UCSD-AML1 (cell line): Measurements from ENCODE around the gene BBIP1.

Experiments used
- DNase-seq: peaks from one replicate; lab custom pipeline; 2025; ENCODE audit not compliant: unreplicated experiment; lab: John Stamatoyannopoulos, UW

The BBIP1 gene, protein sequence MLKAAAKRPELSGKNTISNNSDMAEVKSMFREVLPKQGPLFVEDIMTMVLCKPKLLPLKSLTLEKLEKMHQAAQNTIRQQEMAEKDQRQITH

DNA sequence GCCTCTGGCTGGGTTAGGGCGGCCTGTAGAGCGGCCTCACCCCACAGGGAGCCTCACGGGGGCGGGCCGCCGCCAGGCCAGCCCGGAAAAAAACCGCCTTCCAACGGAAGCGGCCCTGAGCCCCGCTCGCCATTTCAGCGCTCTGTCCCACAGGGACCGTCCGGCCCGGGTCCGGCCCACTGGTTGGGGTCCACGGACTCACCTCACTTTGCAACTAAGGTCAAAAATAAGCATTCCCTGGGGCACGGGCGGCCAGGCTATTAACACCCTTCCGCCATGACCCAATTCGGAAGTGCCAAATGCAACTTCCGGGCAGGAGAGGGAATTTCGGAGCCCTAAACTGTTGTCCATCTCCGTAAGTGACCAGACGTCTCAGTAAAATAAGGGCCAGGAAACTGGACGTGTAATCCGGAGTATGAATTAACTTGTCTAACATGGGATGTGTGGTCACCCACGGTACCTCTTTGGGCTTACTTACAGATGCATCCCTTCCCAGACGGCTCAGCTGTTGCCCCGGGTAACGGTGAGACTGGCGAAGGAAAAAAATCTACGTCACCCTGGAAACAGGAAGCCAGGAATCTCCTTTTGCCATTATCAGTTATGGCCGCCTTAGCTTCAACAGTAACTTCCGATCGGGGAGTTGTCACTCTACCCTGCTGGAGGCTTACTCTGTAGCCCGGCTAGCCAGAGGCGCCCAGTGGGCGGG is at the start of gene BBIP1:
BBIP1 (minus strand) TSS at position 538 of the 706 bp plus-strand sequence. CDS start 1,023 bp downstream, outside the sequence.
- DNase-seq, result peak; percentile 96

DNA sequence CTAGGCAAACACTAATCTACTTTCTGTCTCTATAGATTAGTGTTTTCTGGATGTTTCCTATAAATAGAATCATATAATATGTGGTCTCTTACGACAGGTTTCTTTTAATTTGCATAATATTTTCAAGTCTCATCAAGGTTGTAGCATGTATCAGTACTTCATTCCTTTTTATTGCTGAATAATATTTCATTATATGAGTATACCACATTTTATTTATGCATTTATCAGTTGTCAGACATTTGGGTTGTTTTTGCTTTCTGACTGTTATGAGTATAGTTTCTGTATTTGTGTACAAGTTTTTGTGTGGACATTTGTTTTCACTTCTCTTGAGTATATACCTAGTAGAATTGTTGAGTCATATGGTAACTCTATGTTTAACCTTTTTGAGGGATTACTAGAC is 48.7 kb upstream of the BBIP1 start:
- DNase-seq, result no peak

DNA sequence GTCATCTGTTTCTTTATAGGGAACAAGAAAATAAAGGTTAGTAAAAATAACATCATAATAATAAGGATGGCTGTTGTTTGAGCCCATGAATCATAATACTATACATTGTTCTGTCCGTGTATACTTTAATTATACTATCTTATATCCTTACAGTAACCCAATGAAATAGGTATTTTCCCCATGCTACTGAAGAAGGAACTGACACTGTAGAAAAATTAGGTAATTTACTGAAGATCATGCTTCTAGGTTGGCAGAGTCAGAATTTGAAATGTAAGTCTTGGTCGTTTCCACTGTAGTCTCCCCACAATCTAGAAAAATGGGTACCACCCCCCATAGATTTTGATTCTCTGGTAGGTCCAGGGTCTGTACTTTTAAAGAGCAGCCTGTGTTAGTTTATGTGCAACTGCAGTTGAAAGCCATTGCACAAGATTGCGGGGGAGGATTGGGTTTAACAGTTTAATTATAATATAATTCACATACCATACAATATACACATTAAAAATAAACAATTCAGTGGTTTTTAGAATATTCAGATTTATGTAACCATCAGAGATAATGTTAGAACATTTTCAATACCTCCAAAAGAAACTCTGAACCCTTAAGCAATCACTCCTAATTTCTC is 48.1 kb upstream of the BBIP1 start:
- no peak for DNase-seq

DNA sequence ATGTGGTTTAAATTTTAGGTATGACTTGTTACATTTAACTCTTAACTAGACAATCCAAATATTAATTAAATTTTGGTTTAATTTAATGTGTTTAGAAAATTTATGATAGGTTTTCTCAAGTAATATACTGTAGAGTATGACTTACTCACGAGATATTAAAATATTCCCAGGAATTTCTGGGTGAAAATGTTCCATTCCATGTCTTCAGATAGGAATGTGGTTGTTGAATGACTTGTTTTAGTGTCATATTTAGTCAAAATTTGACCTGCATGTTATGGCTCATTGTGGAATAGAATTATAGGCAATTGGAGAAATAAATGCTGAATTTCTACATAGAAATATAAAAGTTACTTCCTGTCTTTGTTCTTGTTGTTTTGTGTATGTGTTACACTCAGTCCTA is 47.2 kb upstream of the BBIP1 start:
- no peak for DNase-seq

DNA sequence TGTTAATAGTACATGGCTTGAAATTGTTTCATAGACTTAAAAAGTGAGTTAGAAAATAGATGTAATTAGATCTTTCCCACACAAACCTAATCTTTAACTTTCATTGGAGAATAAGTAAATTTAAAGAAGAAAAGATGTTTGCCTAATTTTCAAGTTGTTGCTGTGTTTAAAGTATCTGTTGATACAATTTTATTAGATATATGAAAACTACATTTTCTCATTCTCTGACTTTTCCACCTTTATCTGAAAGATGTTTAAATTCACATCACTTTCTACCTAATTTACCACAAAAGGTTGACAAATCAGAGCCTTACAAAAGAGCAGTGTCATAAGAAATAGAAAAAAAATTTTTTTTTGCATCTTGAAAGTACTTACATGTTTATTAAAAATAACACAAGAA is 46.2 kb upstream of the BBIP1 start:
- no peak for DNase-seq

DNA sequence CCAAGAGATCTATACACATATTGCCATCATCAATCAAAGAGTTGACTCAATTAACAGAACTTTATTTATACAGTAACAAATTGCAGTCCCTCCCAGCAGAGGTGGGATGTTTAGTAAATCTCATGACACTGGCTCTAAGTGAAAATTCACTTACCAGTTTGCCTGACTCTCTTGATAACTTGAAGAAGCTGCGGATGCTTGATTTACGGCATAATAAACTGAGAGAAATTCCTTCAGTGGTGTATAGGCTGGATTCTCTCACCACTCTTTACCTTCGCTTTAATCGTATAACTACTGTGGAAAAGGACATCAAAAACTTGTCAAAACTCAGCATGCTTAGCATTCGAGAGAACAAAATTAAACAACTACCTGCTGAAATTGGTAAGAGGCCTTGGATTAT is 45.7 kb upstream of the BBIP1 start:
- DNase-seq, result no peak

DNA sequence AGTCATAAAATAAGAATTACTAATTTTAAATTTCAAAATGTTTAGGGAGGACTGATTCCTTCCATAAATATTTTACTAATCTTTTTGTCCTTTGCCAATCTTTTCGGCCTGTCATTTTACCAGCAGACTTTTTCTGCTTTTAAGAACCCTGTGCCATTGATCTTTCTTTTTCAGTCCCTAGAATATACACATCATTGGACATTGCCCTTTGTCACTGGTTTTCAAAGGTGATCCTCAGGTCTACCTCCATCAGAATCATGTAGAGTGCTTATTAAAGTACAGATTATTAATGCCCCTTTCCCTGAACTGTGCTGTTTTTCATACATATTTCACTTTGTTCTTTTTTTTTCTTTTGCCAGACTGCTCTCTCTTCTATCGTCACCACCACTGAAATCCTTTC is 44.2 kb upstream of the BBIP1 start:
- DNase-seq, result no peak

DNA sequence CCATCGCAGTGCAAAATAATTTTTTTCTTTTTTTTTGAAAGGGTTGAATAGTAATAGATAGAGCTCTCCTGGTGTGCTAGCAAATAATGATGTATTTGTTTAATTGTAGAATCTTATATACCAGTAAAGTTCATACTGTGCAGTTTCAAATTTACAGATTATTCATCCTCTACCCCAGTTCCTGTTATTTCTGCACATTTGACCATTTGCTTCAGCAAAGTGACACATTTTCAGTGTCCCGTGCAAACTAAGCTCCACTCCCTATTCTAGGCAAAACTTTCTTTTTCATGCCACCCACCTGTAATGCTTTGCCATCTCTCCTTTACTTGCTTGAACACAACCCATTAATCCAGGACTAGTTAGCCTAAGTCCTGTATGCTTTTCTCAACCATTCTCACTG is 43.5 kb upstream of the BBIP1 start:
- no peak for DNase-seq

DNA sequence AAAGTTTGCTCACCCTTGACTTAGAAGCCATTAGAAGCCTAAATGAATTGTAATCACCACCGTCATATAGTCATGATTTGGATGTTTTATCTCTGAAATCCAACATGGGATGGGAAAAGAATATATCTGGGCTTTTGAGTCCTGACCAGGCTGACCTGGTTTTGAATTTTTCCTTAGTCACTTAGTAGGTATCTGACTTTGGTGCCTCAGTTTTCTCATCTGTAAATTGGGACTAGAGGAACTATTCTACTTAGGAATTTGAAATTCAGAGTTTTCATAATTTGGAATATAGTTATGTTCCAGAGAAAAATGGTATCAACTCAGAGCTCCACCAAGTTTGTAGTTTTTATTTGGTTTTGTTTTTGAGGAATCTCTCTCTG is 41.3 kb upstream of the BBIP1 start:
- no peak for DNase-seq

DNA sequence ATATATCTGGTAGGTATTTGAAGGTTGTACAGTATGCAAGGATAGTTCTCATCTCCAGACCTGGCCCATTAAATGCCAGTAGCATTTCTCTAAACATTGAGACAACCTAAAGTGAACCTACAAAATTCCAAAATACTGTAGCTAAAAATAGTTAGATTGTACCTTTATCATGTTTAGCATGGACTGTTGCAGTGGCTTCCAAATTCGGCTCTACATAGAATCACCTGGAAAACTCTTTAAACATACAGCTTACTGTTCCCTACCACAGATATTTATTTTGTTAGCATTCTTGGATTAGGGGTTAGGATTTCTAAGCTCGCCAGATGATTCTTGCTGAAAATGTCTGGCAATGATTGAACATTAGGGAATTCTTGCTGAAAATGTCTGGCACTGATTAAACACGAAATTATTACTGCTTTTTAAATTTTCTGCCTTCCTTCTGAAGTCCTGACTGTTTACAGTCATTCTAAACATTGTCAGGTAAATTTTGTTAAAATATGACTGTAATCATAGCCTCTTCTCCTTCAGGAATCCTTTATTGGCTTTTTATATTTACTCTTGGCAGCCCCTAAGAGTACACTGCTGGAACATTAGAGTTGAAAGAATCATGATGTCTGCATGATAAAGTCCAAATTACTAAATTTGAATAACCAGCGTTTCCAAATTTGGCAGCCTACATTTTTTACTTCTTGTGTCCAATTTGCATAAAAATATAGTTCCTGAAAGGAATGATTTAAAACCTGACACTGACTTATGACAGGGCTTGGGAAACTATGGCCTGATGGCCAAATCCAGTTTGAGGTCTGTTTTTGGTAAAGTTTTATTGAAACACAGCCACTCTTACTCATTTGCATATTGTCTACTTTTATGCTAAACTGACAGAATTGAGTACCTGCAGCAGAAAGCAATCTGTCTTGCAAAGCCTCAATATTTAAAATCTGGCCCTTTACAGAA is 40.7 kb upstream of the BBIP1 start:
- DNase-seq, result no peak

DNA sequence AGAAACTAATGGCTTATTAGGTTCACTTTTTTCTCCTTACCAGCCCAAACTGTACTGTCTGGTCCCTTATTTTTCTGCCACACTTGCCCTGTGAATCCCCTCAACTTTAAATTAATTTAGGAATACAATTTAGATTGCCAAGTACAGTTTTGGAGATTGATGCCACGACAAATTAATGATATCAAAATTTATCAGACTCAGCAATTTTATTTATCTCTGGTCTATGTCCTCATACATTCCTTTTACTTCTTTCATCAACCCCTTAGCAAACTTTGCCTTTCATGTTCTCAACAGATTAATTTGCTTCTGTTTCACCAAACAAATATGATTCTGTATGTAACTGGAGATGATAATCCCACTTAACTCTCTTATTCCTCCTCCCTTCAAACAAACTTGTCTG is 38.6 kb upstream of the BBIP1 start:
- DNase-seq, result no peak

DNA sequence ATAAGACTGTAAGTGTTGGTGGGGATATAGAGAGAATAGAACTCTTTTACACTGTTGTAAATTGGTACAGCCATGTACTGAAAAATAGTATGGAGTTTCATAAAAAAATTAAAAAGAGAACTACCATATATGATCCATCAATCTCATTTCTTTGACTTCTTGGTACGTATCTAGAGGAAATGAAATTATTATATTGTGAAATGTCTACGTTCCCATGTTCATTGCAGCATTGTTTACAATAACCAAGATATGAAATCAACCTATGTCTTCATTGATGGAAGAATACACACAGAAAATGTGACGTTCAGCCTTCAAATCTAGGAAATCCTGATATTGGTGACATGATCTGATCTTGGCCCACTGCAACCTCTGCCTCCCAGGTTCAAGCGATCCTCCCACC is 32.4 kb upstream of the BBIP1 start:
- no peak for DNase-seq

DNA sequence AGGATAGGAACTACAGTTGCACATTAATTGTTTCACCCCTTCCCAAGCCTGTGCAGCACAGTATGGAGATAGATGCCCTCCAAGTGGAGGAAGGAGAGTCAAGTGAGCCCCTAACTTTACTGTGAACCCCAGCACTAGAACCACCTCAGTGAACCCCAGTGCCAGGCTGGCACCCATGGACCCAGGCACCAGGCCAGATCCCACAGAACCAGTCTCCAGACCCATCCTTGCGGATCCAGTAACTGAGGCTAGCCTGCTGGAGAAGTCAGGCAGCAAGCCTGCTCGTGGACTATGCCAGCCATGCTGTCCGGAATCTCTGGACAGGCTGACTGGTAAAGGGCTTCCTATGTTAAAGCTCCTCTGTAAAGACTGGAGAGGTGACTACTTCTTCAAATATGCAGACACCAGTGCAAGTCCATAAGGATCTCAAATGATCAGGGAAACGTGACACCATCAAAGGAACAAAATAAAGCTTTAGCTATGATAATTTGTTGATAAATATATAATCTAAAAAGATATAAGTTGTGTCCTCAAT is 28.1 kb upstream of the BBIP1 start:
- no peak for DNase-seq

DNA sequence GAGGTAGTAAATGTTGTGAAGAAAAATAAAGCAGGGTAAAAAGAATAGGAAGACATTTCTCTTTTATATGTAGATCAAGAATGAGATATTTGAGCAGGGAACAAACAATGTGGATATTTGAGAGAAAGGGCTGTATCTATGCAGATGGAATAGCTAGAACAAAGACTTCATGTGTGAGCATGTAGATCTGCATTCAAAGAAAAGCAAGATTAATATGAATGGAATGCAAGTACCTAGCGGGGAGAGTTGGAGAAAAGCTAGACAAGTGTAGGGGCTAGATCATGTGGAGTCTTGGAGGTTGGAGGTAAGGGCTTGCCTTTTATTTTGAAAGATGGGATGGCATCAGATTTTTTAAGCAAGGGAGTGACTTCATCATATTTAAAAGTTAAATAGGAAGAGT is 27.5 kb upstream of the BBIP1 start:
- DNase-seq, result no peak

DNA sequence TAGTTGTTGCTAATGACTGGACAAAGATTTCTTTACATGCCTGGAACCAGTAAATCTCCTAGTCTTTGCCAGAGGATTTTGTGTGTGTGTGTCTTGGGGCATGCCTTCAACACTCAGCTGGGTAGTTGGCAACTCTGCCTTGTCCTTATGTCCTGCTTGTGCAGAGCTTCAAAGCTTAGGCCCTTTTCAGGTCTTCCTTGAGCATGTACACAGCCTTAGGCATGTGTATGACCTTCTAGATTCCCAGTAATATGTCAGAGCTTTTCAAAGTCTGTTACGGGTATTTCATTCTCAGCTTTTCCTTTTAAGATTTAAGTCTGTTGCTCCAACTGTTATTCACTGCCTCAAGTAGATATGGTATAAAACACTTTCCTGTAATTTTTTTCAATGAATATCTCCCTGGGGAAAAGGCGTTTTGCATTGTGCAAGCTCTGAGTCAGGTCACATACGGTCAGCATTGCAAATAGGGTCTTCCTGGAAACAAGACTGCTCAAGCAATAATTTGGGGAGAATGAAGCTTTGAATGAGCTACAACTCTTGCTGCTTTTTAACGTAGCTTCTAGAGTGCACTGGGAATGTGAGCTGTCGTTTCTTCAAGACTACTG is 25.9 kb upstream of the BBIP1 start:
- DNase-seq, result no peak

DNA sequence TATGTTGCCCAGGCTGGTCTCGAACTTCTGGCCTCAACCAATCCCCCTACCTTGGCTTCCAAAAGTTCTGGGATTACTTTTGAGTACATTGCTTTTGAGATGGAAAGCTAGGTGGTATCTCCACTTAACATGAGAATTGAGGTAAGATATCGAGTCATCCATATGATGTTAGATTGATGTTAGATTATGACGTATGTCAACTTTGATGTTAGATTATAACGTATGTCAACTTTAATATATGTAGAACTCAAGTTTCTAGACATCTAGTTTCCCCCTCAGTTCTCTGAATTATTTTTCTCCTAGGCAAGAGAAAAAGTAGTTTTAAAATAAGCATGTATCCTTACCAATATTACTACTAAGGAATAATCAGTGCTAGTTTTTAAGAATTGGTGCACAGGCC is 20.4 kb upstream of the BBIP1 start:
- DNase-seq, result no peak

DNA sequence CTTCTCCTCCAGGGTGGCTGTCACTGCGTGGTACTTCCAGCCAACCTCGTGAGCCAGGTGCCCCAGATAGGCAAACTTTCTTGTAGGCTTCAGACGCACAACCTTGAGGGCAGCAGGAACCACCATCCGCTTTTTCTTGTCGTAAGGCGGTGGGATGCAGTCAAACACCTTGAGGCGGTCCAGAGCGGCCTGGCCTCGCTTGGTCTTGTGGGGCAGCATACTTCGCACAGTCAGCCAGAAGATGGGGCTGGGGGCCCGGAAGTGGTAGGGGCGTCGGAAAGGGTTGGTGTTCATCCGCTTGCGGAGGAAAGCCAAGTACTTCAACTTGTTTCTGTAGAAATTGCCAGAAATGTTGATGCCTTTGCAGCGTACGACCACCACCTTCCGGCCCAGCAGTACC is 17.8 kb upstream of the BBIP1 start:
- no peak for DNase-seq

DNA sequence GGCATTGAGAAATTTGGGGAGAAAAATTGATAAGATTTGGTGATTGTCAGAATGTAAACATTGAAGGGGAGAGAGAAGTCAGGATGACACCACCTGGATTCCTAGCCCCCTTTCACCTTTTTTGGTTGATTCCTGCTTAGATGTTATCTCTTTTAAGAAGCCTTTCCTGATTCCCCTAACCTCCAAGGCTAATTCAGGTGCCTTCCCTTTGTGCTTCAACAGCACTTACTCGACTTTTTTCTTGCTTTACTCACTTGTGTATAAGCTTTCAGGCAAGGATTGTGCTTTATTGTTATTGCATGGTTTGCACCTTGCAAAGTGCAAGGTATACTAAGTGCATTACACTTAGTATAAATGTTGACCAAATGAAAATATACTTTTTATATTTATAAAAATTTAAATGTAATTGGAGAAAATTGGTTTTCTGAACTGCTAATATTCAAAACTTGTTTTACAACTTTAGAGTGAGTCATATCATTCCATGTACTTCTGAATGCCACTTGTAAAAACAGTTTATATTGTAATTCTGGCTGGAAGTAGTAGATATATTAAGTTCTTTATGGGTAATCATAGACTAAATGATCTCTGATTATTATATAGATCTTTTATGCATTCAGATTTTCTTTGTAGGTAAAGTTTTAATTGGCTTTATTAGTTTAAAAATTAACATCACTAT is 13.7 kb upstream of the BBIP1 start:
- DNase-seq, result no peak

DNA sequence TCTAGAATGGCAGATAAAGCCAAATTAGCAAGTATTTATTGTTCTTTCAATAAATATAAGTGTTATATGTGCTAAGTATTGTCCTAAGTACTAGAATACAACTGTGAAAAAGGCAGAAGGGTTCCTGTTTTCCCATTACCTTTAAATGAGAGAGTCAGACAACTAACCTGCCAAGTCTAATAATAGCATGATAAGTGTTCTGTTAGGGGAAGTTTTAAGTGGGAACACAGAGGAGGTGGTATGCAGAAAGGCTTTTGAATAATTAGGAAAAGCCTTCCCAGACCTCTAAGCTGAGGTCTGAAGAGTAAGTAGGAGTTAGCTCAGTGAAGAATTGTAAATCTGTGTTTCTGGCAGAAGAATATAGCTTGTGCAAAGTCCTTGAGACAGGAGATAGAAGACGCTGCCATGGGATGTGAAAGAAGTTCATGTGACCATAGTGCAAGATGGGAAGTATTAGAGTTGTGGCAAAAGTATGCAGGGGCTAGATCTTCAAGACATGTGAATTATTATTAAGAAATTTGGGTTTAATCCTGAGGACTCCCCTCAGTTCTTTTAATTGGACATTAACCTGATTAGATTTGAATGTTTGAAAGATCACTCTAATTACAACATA is 12.9 kb upstream of the BBIP1 start:
- no peak for DNase-seq

DNA sequence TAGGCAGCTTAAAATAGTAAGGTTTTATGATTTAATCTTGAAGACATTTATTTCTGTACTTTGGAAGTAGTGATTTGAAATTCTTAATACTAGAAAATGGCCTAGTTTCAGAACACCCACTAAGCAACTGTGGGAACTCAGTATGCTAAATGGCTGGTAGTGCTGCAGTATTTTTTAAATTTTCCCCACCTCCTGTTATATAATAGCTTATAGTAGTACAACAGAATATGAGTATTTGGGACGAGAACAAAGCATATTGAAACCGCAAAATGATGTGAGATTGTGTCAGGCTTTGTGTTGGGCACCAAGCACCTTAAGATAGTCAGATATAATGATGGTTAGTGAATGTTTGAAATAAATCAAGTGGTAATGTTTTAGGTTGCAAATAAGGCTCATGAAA is 8.5 kb upstream of the BBIP1 start:
- DNase-seq, result no peak
